Activated CD8-positive, alpha-beta T cell treated with anti-CD3 and anti-CD28 coated beads for 36 hours (primary cell): ENCODE results near the gene PRC1. TPM values are rescaled to one million over a fixed set of nuclear protein-coding genes. Genes with fewer than 3 reads are reported as not detected.

ENCODE experiments used
- ATAC-seq: fragments of 200-7000 bp; cut with Tn5 transposase; one replicate; pipeline ENCODE4 v1.10.0; 2021; ENCODE audit warnings: mild to moderate bottlenecking, moderate library complexity
- CTCF ChIA-PET: fragments of 350-600 bp; sonication (Branson Sonifier 250); formaldehyde crosslinking; loops from one replicate; lab custom pipeline; 2021; ENCODE audit warnings: antibody characterized with exemption; lab: Charles Lee
- POLR2A ChIA-PET: fragments of 350-600 bp; sonication (Branson Sonifier 250); formaldehyde crosslinking; loops from one replicate; lab custom pipeline; 2021; ENCODE audit warnings: antibody characterized with exemption; lab: Charles Lee
- DNase-seq: peaks from one replicate; pipeline ENCODE4 v3.0.0-alpha.2; 2020
- H3K27ac Mint-ChIP-seq: one replicate; pipeline ENCODE4 v1.8.0; 2021; ENCODE audit warnings: mild to moderate bottlenecking, mixed read lengths
- H3K27me3 Mint-ChIP-seq: one replicate; pipeline ENCODE4 v1.8.0; 2021; ENCODE audit warnings: mixed read lengths
- H3K36me3 Mint-ChIP-seq: one replicate; pipeline ENCODE4 v1.8.0; 2021; ENCODE audit warnings: low read depth, mixed read lengths
- H3K4me1 Mint-ChIP-seq: one replicate; pipeline ENCODE4 v1.8.0; 2021; ENCODE audit warnings: low read depth, mixed read lengths
- H3K4me3 Mint-ChIP-seq: one replicate; pipeline ENCODE4 v1.8.0; 2021; ENCODE audit warnings: mild to moderate bottlenecking, moderate library complexity, mixed read lengths
- H3K9me3 Mint-ChIP-seq: one replicate; pipeline ENCODE4 v1.8.0; 2021; ENCODE audit warnings: mixed read lengths
- intact Hi-C: fragments of 100-400 bp; cut with micrococcal nuclease; formaldehyde crosslinking; loops from one replicate; pipeline ENCODE4 v1.10.0; 2022
- total RNA-seq, 2 experiments: library from RNA; stranded (reverse); gene quantifications; one replicate each; pipeline ENCODE4 v1.2.3, GENCODE V29; 2021
- TF ChIP-seq, protein P1 (sequence below): fragments of 200-600 bp; IDR thresholded peaks from one replicate; pipeline ENCODE4 v1.8.0; 2022; ENCODE audit warnings: antibody characterized with exemption, mild to moderate bottlenecking

The PRC1 gene
- total RNA-seq, 2 experiments from 2014 or later: 83.1 to 96.9 TPM

DNA sequence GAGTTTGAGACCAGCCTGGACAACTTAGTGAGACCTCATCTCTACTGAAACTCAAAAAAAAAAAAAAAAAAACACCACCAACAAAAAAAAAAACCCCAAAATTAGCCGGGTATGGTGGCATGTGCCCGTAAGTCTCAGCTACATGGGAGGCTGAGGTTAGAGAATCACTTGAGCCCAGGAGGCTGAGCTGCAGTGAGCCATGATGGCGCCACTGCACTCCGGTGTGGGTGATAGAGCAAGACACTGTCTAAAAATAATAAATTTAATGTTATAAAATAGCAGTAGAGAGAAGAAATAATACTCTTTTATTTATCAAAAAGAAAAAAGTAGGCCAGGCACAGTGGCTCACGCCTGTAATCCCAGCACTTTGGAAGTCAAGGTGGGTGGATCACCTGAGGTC, 22.2 kb downstream of the PRC1 start:
- Mint-ChIP-seq H3K27ac (no peak overlapping the region), H3K27me3 (no peaks in the 10 kb centered on the region), H3K4me1 (no peaks in the 10 kb centered on the region), H3K4me3 (no peak overlapping the region), H3K36me3 (peaks cover 63% of the 10 kb centered on the region), H3K9me3 (no peaks in the 10 kb centered on the region)
- ChIA-PET CTCF (interaction anchor here (5.8 kb wide), 1 partner anchor 15 kb away, joined by 38 read pairs; no protein-coding TSS in a partner anchor), POLR2A (interaction anchor here (1.1 kb wide), 1 partner anchor 41 kb away, joined by 3 read pairs; no protein-coding TSS in a partner anchor)
- TF ChIP-seq, protein P1, sequence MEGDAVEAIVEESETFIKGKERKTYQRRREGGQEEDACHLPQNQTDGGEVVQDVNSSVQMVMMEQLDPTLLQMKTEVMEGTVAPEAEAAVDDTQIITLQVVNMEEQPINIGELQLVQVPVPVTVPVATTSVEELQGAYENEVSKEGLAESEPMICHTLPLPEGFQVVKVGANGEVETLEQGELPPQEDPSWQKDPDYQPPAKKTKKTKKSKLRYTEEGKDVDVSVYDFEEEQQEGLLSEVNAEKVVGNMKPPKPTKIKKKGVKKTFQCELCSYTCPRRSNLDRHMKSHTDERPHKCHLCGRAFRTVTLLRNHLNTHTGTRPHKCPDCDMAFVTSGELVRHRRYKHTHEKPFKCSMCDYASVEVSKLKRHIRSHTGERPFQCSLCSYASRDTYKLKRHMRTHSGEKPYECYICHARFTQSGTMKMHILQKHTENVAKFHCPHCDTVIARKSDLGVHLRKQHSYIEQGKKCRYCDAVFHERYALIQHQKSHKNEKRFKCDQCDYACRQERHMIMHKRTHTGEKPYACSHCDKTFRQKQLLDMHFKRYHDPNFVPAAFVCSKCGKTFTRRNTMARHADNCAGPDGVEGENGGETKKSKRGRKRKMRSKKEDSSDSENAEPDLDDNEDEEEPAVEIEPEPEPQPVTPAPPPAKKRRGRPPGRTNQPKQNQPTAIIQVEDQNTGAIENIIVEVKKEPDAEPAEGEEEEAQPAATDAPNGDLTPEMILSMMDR: no peak
- ATAC-seq: no peak
- intact Hi-C loops: no loop called here
- no peak for DNase-seq

DNA sequence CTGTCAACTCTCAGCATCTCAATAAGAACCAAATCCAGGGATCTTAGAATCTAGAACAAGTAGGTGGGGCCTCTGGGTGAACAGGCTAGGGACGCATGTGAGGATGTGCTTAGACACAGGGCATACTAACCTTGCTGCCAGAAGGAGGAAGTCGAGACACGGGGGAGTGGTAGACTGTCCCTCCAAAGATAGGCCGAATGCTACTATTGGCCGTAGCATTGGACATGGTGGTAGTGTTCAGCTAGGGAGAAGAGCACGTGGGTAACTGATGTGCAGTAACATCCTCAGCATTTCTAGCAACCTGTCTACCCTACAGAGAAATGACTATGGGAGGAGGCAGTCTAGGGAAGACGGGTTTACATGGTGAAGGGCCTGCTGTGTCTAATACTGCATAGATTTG, 24.1 kb downstream of the PRC1 start:
- Mint-ChIP-seq H3K4me1 (no peaks in the 10 kb centered on the region), H3K4me3 (no peak overlapping the region), H3K27me3 (no peaks in the 10 kb centered on the region), H3K27ac (no peak overlapping the region), H3K36me3 (peaks cover 60% of the 10 kb centered on the region), H3K9me3 (no peaks in the 10 kb centered on the region)
- TF ChIP-seq, protein P1: no peak
- no peak for DNase-seq
- ChIA-PET POLR2A (interaction anchor here (5.1 kb wide), 1 partner anchor 12 kb away, joined by 38 read pairs; no protein-coding TSS in a partner anchor), CTCF (interaction anchor here (5.8 kb wide), 1 partner anchor 13 kb away, joined by 38 read pairs; no protein-coding TSS in a partner anchor)
- intact Hi-C loops: no loop called here
- no peak for ATAC-seq

GRCh38 chr15:90968434-90968833, 25.9 kb downstream of the PRC1 start:
- Mint-ChIP-seq H3K4me3 (no peak overlapping the region), H3K9me3 (no peaks in the 10 kb centered on the region), H3K27me3 (no peaks in the 10 kb centered on the region), H3K27ac (peak overlapping the region; percentile 15), H3K4me1 (no peaks in the 10 kb centered on the region), H3K36me3 (peaks cover 52% of the 10 kb centered on the region)
- ChIA-PET CTCF (interaction anchor here (5.8 kb wide), 1 partner anchor 11 kb away, joined by 38 read pairs; no protein-coding TSS in a partner anchor), POLR2A (interaction anchor here (0.9 to 5.1 kb wide), 2 partner anchors 10 to 11 kb away, joined by 3 to 38 read pairs; no protein-coding TSS in a partner anchor)
- ATAC-seq (no peak), DNase-seq (no peak)
- TF ChIP-seq, protein P1: no peak
- intact Hi-C loops: no loop called here

- H3K4me1 Mint-ChIP-seq: peaks cover under 1% of the 10 kb centered on the region
- ChIA-PET CTCF (interaction anchor here (1.1 to 5.8 kb wide), 4 partner anchors 8 to 88 kb away, joined by 3 to 38 read pairs (median 12); no protein-coding TSS in a partner anchor), POLR2A (interaction anchor here (1.1 to 5.1 kb wide), 3 partner anchors 9 to 13 kb away, joined by 3 to 38 read pairs (median 6); no protein-coding TSS in a partner anchor)
- H3K27ac Mint-ChIP-seq: no peak overlapping the region
- intact Hi-C loops: no loop called here
- peaks cover 51% of the 10 kb centered on the region for H3K36me3 Mint-ChIP-seq
- H3K4me3 Mint-ChIP-seq: no peak overlapping the region
- H3K9me3 Mint-ChIP-seq: no peaks in the 10 kb centered on the region
- ATAC-seq: no peak
- TF ChIP-seq, protein P1: no peak
- DNase-seq: no peak
- no peaks in the 10 kb centered on the region for H3K27me3 Mint-ChIP-seq
Observed at GRCh38 chr15:90967206-90967605, 27.1 kb downstream of the PRC1 start.

- POLR2A ChIA-PET: interaction anchor here (1.1 to 5.1 kb wide), 3 partner anchors 8 to 13 kb away, joined by 3 to 38 read pairs (median 6); no protein-coding TSS in a partner anchor
Observed at GRCh38 chr15:90966262-90966661, 28.1 kb downstream of the PRC1 start.

More at GRCh38 chr15:90966262-90966661, 28.1 kb downstream of the PRC1 start:
- intact Hi-C loops: no loop called here
- Mint-ChIP-seq H3K36me3 (peaks cover 60% of the 10 kb centered on the region), H3K4me1 (peaks cover 2% of the 10 kb centered on the region), H3K9me3 (no peaks in the 10 kb centered on the region), H3K27ac (no peak overlapping the region), H3K27me3 (no peaks in the 10 kb centered on the region), H3K4me3 (no peak overlapping the region)
- CTCF ChIA-PET: interaction anchor here (1.0 to 1.3 kb wide), 5 partner anchors 9 to 89 kb away, joined by 3 to 21 read pairs (median 3); no protein-coding TSS in a partner anchor
- TF ChIP-seq, protein P1: no peak
- no peak for ATAC-seq
- no peak for DNase-seq
